NCI-H1930 (cell line): ENCODE measurements around the gene PDGFRA.

Experiments
- DNase-seq, 2 experiments: peaks; one replicate each; lab custom pipeline; 2025; lab: John Stamatoyannopoulos, UW

PDGFRA gene

GRCh38 chr4:54228961-54229501, at the start of gene PDGFRA:
TSS of gene PDGFRA (plus strand) at chr4:54229293. CDS start at chr4:54258769, 29,476 bp downstream.
- no peak for DNase-seq

GRCh38 chr4:54184581-54184980, 44.5 kb upstream of the PDGFRA start:
- no peak for DNase-seq

GRCh38 chr4:54185044-54185780, 43.9 kb upstream of the PDGFRA start:
- DNase-seq, result no peak

GRCh38 chr4:54185866-54186265, 43.2 kb upstream of the PDGFRA start:
- DNase-seq, result no peak

GRCh38 chr4:54186371-54186770, 42.7 kb upstream of the PDGFRA start:
- no peak for DNase-seq

- DNase-seq, result no peak
Measured at GRCh38 chr4:54187148-54187547, 41.9 kb upstream of the PDGFRA start.

- DNase-seq, result no peak
Measured at GRCh38 chr4:54189140-54189539, 40.0 kb upstream of the PDGFRA start.

- no peak for DNase-seq
Measured at GRCh38 chr4:54192811-54193210, 36.3 kb upstream of the PDGFRA start.

- DNase-seq, result no peak
Measured at GRCh38 chr4:54197926-54198325, 31.2 kb upstream of the PDGFRA start.

GRCh38 chr4:54199919-54200318, 29.2 kb upstream of the PDGFRA start:
- no peak for DNase-seq

- no peak for DNase-seq
Measured at GRCh38 chr4:54209617-54210016, 19.5 kb upstream of the PDGFRA start.

GRCh38 chr4:54213001-54213400, 16.1 kb upstream of the PDGFRA start:
- no peak for DNase-seq

- DNase-seq, result no peak
Measured at GRCh38 chr4:54213761-54214160, 15.3 kb upstream of the PDGFRA start.

GRCh38 chr4:54215379-54216077, 13.6 kb upstream of the PDGFRA start:
- peak; percentile 43 to 61 for DNase-seq

- DNase-seq, result peak; percentile 95 to 97
Measured at GRCh38 chr4:54217642-54218495, 11.2 kb upstream of the PDGFRA start.

- DNase-seq, result no peak
Measured at GRCh38 chr4:54218736-54219135, 10.4 kb upstream of the PDGFRA start.

- DNase-seq, result no peak
Measured at GRCh38 chr4:54224996-54225597, 4.0 kb upstream of the PDGFRA start.

GRCh38 chr4:54225598-54226403, 3.3 kb upstream of the PDGFRA start:
- DNase-seq, result no peak

GRCh38 chr4:54226404-54227255, 2.5 kb upstream of the PDGFRA start:
- DNase-seq, result no peak
